WTC11 (cell line): ENCODE data around the gene TASP1. TPM values are rescaled to one million over a fixed set of nuclear protein-coding genes. Genes with fewer than 3 reads are reported as not detected.

Source experiments
- ATAC-seq: fragments of 200-7000 bp; cut with Tn5 transposase; 2 replicates; pipeline ENCODE4 v1.10.0; 2021; ENCODE audit warnings: mild to moderate bottlenecking, moderate library complexity
- CTCF ChIA-PET: fragments of 300-600 bp; sonication (Branson Sonifier 250); formaldehyde crosslinking; loops from one replicate; lab custom pipeline; 2021; ENCODE audit warnings: antibody characterized with exemption; lab: Charles Lee
- POLR2A ChIA-PET: fragments of 350-600 bp; sonication (Branson Sonifier 250); formaldehyde crosslinking; loops from one replicate; lab custom pipeline; 2021; ENCODE audit warnings: antibody characterized with exemption; lab: Charles Lee
- DNase-seq: peaks from one replicate; pipeline ENCODE4 v3.0.0; 2021; ENCODE audit warnings: low spot score
- H3K27ac Mint-ChIP-seq: 2 replicates; pipeline ENCODE4 v1.8.0; 2021; ENCODE audit warnings: mixed read lengths
- H3K27me3 Mint-ChIP-seq: 2 replicates; pipeline ENCODE4 v1.8.0; 2021; ENCODE audit warnings: low read depth, mild to moderate bottlenecking, moderate library complexity, mixed read lengths
- H3K36me3 Mint-ChIP-seq: 2 replicates; pipeline ENCODE4 v1.8.0; 2021; ENCODE audit warnings: mixed read lengths
- H3K4me1 Mint-ChIP-seq: 2 replicates; pipeline ENCODE4 v1.8.0; 2022; ENCODE audit warnings: mixed read lengths
- H3K4me3 Mint-ChIP-seq: 2 replicates; pipeline ENCODE4 v1.8.0; 2021; ENCODE audit warnings: mild to moderate bottlenecking, moderate library complexity, mixed read lengths
- H3K9me3 Mint-ChIP-seq: 2 replicates; pipeline ENCODE4 v1.8.0; 2021; ENCODE audit warnings: mixed read lengths
- AFF4 ChIP-seq: sonication (generic); formaldehyde crosslinking; IDR thresholded peaks from 2 replicates; pipeline ENCODE4 v1.8.1; 2023; ENCODE audit warnings: mild to moderate bottlenecking, missing genetic modification reagents, borderline replicate concordance
- ELF4 ChIP-seq: sonication (generic); formaldehyde crosslinking; IDR thresholded peaks from 2 replicates; pipeline ENCODE4 v1.8.1; 2022; ENCODE audit warnings: low read depth, mild to moderate bottlenecking, moderate library complexity, missing genetic modification reagents
- HMGXB4 ChIP-seq: sonication (generic); formaldehyde crosslinking; IDR thresholded peaks from 2 replicates; pipeline ENCODE4 v1.8.1; 2023; ENCODE audit warnings: mild to moderate bottlenecking, moderate library complexity, missing genetic modification reagents
- KAT7 ChIP-seq: sonication (generic); formaldehyde crosslinking; IDR thresholded peaks from 2 replicates; pipeline ENCODE4 v1.8.1; 2023; ENCODE audit warnings: missing genetic modification reagents, mild to moderate bottlenecking, borderline replicate concordance
- PRDM15 ChIP-seq: sonication (generic); formaldehyde crosslinking; IDR thresholded peaks from 2 replicates; pipeline ENCODE4 v1.8.0; 2022; ENCODE audit warnings: missing genetic modification reagents
- PRRX2 ChIP-seq: fragments of 250-450 bp; sonication (Bioruptor Pico); IDR thresholded peaks from 2 replicates; pipeline ENCODE4 v1.8.0; 2021; ENCODE audit warnings: mild to moderate bottlenecking
- SOX15 ChIP-seq: fragments of 250-450 bp; sonication (Bioruptor Pico); IDR thresholded peaks from 2 replicates; pipeline ENCODE4 v1.9.0; 2021; ENCODE audit warnings: mild to moderate bottlenecking
- ZNF423 ChIP-seq: fragments of 250-450 bp; sonication (Bioruptor Pico); IDR thresholded peaks from 2 replicates; pipeline ENCODE4 v2.1.2; 2022; ENCODE audit warnings: mild to moderate bottlenecking, moderate library complexity
- total RNA-seq: library from RNA; stranded (reverse); gene quantifications from 3 replicates; pipeline ENCODE4 v1.2.3, GENCODE V29; 2021
- TF ChIP-seq, protein P1 (sequence below): sonication (generic); formaldehyde crosslinking; IDR thresholded peaks from 2 replicates; pipeline ENCODE4 v1.8.1; 2022; ENCODE audit warnings: low read depth, mild to moderate bottlenecking, moderate library complexity, missing genetic modification reagents, borderline replicate concordance
- TF ChIP-seq, protein P2 (sequence below): sonication (generic); formaldehyde crosslinking; IDR thresholded peaks from 2 replicates; pipeline ENCODE4 v1.8.1; 2023; ENCODE audit warnings: mild to moderate bottlenecking, missing genetic modification reagents
- TF ChIP-seq, protein P3 (sequence below): sonication (generic); formaldehyde crosslinking; conservative IDR thresholded peaks from 2 replicates; pipeline ENCODE4 v1.8.1; 2023; ENCODE audit warnings: mild to moderate bottlenecking, low read depth, missing genetic modification reagents, moderate library complexity
- TF ChIP-seq, protein P4 (sequence below): sonication (generic); formaldehyde crosslinking; IDR thresholded peaks from 2 replicates; pipeline ENCODE4 v1.8.0; 2022; ENCODE audit warnings: mild to moderate bottlenecking, missing genetic modification reagents

TASP1 gene
- total RNA-seq, 1 experiment from 2014 or later = 12.4 TPM

- TF ChIP-seq, protein P1, sequence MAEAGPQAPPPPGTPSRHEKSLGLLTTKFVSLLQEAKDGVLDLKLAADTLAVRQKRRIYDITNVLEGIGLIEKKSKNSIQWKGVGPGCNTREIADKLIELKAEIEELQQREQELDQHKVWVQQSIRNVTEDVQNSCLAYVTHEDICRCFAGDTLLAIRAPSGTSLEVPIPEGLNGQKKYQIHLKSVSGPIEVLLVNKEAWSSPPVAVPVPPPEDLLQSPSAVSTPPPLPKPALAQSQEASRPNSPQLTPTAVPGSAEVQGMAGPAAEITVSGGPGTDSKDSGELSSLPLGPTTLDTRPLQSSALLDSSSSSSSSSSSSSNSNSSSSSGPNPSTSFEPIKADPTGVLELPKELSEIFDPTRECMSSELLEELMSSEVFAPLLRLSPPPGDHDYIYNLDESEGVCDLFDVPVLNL = no peak
- TF ChIP-seq, protein P2, sequence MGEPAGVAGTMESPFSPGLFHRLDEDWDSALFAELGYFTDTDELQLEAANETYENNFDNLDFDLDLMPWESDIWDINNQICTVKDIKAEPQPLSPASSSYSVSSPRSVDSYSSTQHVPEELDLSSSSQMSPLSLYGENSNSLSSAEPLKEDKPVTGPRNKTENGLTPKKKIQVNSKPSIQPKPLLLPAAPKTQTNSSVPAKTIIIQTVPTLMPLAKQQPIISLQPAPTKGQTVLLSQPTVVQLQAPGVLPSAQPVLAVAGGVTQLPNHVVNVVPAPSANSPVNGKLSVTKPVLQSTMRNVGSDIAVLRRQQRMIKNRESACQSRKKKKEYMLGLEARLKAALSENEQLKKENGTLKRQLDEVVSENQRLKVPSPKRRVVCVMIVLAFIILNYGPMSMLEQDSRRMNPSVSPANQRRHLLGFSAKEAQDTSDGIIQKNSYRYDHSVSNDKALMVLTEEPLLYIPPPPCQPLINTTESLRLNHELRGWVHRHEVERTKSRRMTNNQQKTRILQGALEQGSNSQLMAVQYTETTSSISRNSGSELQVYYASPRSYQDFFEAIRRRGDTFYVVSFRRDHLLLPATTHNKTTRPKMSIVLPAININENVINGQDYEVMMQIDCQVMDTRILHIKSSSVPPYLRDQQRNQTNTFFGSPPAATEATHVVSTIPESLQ (CRISPR knock-in tag) = no peak
- TF ChIP-seq ZNF423 (CRISPR knock-in tag) (no peak), SOX15 (CRISPR knock-in tag) (no peak), AFF4 (no peak), PRRX2 (no peak), KAT7 (CRISPR knock-in tag) (no peak)
- TF ChIP-seq, all 79 proteins: peak for 0
Measured at GRCh38 chr20:13422637-13423036, 216.1 kb downstream of the TASP1 start (continued).

DNA sequence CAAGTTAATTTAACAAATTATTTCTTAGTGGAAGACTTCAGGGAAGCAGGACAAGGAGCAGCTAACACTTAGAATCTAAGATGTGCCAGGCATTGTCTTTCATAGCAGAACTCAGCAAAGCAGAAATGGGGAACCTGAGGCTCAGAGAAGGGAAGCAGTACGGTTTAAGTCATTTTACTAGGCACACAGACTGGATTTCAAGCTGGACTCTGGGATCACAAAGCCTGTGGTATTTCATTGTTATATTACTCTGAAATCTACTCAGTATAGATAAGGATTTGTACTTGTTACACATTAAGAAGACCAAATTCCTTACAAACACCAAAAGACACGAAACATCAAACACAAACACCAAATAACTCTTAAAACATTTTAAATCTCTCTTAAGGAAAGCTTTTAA lies 218.1 kb downstream of the TASP1 start:
- Mint-ChIP-seq H3K36me3 (no peaks in the 10 kb centered on the region), H3K4me3 (no peak overlapping the region), H3K9me3 (no peaks in the 10 kb centered on the region), H3K27ac (peak overlapping the region; percentile 76), H3K4me1 (peaks cover 63% of the 10 kb centered on the region), H3K27me3 (no peaks in the 10 kb centered on the region)
- TF ChIP-seq PRDM15 (CRISPR knock-in tag) (no peak), HMGXB4 (CRISPR knock-in tag) (no peak), ELF4 (CRISPR knock-in tag) (no peak)
- TF ChIP-seq, protein P3, sequence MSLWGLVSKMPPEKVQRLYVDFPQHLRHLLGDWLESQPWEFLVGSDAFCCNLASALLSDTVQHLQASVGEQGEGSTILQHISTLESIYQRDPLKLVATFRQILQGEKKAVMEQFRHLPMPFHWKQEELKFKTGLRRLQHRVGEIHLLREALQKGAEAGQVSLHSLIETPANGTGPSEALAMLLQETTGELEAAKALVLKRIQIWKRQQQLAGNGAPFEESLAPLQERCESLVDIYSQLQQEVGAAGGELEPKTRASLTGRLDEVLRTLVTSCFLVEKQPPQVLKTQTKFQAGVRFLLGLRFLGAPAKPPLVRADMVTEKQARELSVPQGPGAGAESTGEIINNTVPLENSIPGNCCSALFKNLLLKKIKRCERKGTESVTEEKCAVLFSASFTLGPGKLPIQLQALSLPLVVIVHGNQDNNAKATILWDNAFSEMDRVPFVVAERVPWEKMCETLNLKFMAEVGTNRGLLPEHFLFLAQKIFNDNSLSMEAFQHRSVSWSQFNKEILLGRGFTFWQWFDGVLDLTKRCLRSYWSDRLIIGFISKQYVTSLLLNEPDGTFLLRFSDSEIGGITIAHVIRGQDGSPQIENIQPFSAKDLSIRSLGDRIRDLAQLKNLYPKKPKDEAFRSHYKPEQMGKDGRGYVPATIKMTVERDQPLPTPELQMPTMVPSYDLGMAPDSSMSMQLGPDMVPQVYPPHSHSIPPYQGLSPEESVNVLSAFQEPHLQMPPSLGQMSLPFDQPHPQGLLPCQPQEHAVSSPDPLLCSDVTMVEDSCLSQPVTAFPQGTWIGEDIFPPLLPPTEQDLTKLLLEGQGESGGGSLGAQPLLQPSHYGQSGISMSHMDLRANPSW (CRISPR knock-in tag) = no peak
- TF ChIP-seq, protein P4, sequence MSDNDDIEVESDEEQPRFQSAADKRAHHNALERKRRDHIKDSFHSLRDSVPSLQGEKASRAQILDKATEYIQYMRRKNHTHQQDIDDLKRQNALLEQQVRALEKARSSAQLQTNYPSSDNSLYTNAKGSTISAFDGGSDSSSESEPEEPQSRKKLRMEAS (CRISPR knock-in tag) = no peak
- no peak for ATAC-seq
- POLR2A ChIA-PET = interaction anchor here (0.6 kb wide), 1 partner anchor 10 kb away, joined by 3 read pairs; no protein-coding TSS in a partner anchor
- CTCF ChIA-PET = no interaction called here
- DNase-seq = no peak
